Astrocyte (in vitro differentiated cells and primary cell): ENCODE data around the gene SLC16A6. TPM values are rescaled to one million over a fixed set of nuclear protein-coding genes. Genes with fewer than 3 reads are reported as not detected.

Experiments
- DNase-seq: peaks from one replicate; pipeline ENCODE4 v3.0.0-alpha.2; 2010; ENCODE audit warnings: low read depth
- FAIRE-seq: peaks from 2 replicates; lab custom pipeline; 2011; peaks lifted over from hg19 to GRCh38; lab: Jason Lieb, UNC
- H2AFZ ChIP-seq: 2 replicates; pipeline ENCODE4 v1.6.0; 2012; ENCODE audit warnings: low read depth, low read length, inconsistent platforms
- H3K27ac ChIP-seq: 2 replicates; pipeline ENCODE4 v1.5.1; 2011; ENCODE audit warnings: low read depth, low read length, inconsistent platforms
- H3K27me3 ChIP-seq: 2 replicates; pipeline ENCODE4 v1.6.0; 2011; ENCODE audit warnings: low read length, inconsistent platforms; ENCODE audit not compliant: insufficient read depth
- H3K36me3 ChIP-seq: 2 replicates; pipeline ENCODE4 v1.5.1; 2011; ENCODE audit warnings: low read length, inconsistent platforms; ENCODE audit not compliant: insufficient read depth
- H3K4me1 ChIP-seq: 2 replicates; pipeline ENCODE4 v1.5.1; 2011; ENCODE audit warnings: low read length, inconsistent platforms; ENCODE audit not compliant: insufficient read depth
- H3K4me2 ChIP-seq: 2 replicates; pipeline ENCODE4 v1.6.0; 2012; ENCODE audit warnings: low read length, inconsistent platforms
- H3K4me3 ChIP-seq: 2 replicates; pipeline ENCODE4 v1.5.1; 2011; ENCODE audit warnings: low read depth, mild to moderate bottlenecking, low read length, inconsistent platforms; ENCODE audit not compliant: insufficient read depth
- H3K79me2 ChIP-seq: 2 replicates; pipeline ENCODE4 v1.6.0; 2012; ENCODE audit warnings: mild to moderate bottlenecking, low read length, inconsistent platforms; ENCODE audit not compliant: insufficient read depth
- H3K9ac ChIP-seq: 2 replicates; pipeline ENCODE4 v1.6.0; 2012; ENCODE audit warnings: mild to moderate bottlenecking, low read length, inconsistent platforms
- H3K9me3 ChIP-seq: 2 replicates; pipeline ENCODE4 v1.5.1; 2012; ENCODE audit warnings: low read depth, mild to moderate bottlenecking, low read length, inconsistent platforms; ENCODE audit not compliant: insufficient read depth
- H4K20me1 ChIP-seq: 2 replicates; pipeline ENCODE4 v1.6.0; 2012; ENCODE audit warnings: low read length, inconsistent platforms; ENCODE audit not compliant: insufficient read depth
- H3K27ac Mint-ChIP-seq: one replicate; pipeline ENCODE4 v1.8.0; 2021; ENCODE audit warnings: mild to moderate bottlenecking, mixed read lengths; ENCODE audit not compliant: unreplicated experiment
- H3K27me3 Mint-ChIP-seq: one replicate; pipeline ENCODE4 v1.8.0; 2021; ENCODE audit warnings: low read depth, mixed read lengths; ENCODE audit not compliant: unreplicated experiment
- H3K36me3 Mint-ChIP-seq: one replicate; pipeline ENCODE4 v1.8.0; 2021; ENCODE audit warnings: low read depth, mixed read lengths; ENCODE audit not compliant: unreplicated experiment
- H3K4me1 Mint-ChIP-seq: one replicate; pipeline ENCODE4 v1.8.0; 2021; ENCODE audit warnings: low read depth, mixed read lengths; ENCODE audit not compliant: unreplicated experiment
- H3K4me3 Mint-ChIP-seq: one replicate; pipeline ENCODE4 v1.8.0; 2021; ENCODE audit warnings: mild to moderate bottlenecking, moderate library complexity, mixed read lengths; ENCODE audit not compliant: unreplicated experiment
- H3K9me3 Mint-ChIP-seq: one replicate; pipeline ENCODE4 v1.8.0; 2021; ENCODE audit warnings: mild to moderate bottlenecking, mixed read lengths; ENCODE audit not compliant: unreplicated experiment
- EZH2 ChIP-seq: IDR thresholded peaks from 2 replicates; pipeline ENCODE4 v1.6.1; 2012; ENCODE audit warnings: mild to moderate bottlenecking, low read length, inconsistent platforms; ENCODE audit not compliant: insufficient read depth
- total RNA-seq: library from RNA; stranded (reverse); gene quantifications from 2 replicates; pipeline ENCODE4 v1.2.1, GENCODE V29; 2021
- TF ChIP-seq, protein P1 (sequence below): IDR thresholded peaks from 2 replicates; pipeline ENCODE4 v1.5.1; 2011; ENCODE audit warnings: low read depth, mild to moderate bottlenecking, inconsistent platforms, low read length, moderate library complexity; ENCODE audit not compliant: insufficient read depth

SLC16A6 gene
- total RNA-seq, 1 donor from 2014 or later: 0.34 TPM

DNA sequence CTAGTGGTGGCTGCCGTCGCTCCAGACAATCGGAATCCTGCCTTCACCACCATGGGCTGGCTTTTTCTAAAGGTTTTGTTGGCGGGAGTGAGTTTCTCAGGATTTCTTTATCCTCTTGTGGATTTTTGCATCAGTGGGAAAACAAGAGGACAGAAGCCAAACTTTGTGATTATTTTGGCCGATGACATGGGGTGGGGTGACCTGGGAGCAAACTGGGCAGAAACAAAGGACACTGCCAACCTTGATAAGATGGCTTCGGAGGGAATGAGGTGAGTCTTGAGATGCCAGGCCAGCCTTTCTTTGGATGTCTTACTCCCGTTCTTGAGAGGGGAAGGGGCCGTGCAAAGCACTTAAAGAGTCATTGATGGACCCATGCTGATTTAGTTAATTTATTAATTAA lies 16.5 kb upstream of the SLC16A6 start:
- Mint-ChIP-seq H3K27me3 (peaks cover under 1% of the 10 kb centered on the region), H3K4me1 (peaks cover 4% of the 10 kb centered on the region), H3K9me3 (peaks cover 13% of the 10 kb centered on the region), H3K36me3 (peaks cover 16% of the 10 kb centered on the region), H3K4me3 (no peak overlapping the region), H3K27ac (no peak overlapping the region)
- H3K79me2 ChIP-seq: no peaks in the 10 kb centered on the region
- no peaks in the 10 kb centered on the region for H3K27me3 ChIP-seq
- H4K20me1 ChIP-seq: no peaks in the 10 kb centered on the region
- H3K4me2 ChIP-seq: no peak overlapping the region
- H3K4me1 ChIP-seq: peaks cover 5% of the 10 kb centered on the region
- no peak overlapping the region for H3K27ac ChIP-seq
- no peak for TF ChIP-seq EZH2
- TF ChIP-seq, protein P1, sequence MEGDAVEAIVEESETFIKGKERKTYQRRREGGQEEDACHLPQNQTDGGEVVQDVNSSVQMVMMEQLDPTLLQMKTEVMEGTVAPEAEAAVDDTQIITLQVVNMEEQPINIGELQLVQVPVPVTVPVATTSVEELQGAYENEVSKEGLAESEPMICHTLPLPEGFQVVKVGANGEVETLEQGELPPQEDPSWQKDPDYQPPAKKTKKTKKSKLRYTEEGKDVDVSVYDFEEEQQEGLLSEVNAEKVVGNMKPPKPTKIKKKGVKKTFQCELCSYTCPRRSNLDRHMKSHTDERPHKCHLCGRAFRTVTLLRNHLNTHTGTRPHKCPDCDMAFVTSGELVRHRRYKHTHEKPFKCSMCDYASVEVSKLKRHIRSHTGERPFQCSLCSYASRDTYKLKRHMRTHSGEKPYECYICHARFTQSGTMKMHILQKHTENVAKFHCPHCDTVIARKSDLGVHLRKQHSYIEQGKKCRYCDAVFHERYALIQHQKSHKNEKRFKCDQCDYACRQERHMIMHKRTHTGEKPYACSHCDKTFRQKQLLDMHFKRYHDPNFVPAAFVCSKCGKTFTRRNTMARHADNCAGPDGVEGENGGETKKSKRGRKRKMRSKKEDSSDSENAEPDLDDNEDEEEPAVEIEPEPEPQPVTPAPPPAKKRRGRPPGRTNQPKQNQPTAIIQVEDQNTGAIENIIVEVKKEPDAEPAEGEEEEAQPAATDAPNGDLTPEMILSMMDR: no peak
- no peaks in the 10 kb centered on the region for H3K36me3 ChIP-seq
- no peak for FAIRE-seq
- H3K9ac ChIP-seq: no peak overlapping the region
- no peak overlapping the region for H3K4me3 ChIP-seq
- DNase-seq: no peak
- H3K9me3 ChIP-seq: no peaks in the 10 kb centered on the region
- H2AFZ ChIP-seq: no peak overlapping the region

DNA sequence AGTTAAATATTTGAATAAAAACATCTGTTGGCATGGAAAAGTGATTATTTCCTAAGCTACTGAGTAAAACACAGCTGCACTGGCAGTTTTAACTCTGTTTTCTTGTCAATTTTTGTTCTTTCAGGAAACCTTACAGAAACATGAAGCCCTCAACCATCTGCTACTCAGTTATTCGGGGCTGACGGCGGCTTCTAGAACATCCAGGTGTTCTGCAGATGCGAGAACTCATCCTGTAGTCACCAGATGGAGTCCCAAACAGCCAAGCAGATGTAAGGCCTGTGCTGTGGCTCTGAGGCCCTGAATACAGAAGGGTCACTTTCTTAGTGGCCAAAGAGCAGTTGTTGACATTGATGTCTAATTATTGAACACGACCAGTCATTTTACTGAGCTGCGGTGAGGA lies 15.9 kb upstream of the SLC16A6 start:
- no peak overlapping the region for H3K4me2 ChIP-seq
- no peaks in the 10 kb centered on the region for H3K4me1 Mint-ChIP-seq
- no peaks in the 10 kb centered on the region for H4K20me1 ChIP-seq
- H3K36me3 Mint-ChIP-seq: peaks cover 14% of the 10 kb centered on the region
- no peak overlapping the region for H3K4me3 ChIP-seq
- H3K27me3 Mint-ChIP-seq: peaks cover 3% of the 10 kb centered on the region
- no peak overlapping the region for H3K27ac ChIP-seq
- H3K27me3 ChIP-seq: no peaks in the 10 kb centered on the region
- no peak overlapping the region for H3K9ac ChIP-seq
- no peaks in the 10 kb centered on the region for H3K36me3 ChIP-seq
- TF ChIP-seq, protein P1: no peak
- no peak for TF ChIP-seq EZH2
- H3K9me3 Mint-ChIP-seq: peaks cover 15% of the 10 kb centered on the region
- FAIRE-seq: no peak
- no peak for DNase-seq
- no peaks in the 10 kb centered on the region for H3K79me2 ChIP-seq
- no peak overlapping the region for H3K4me3 Mint-ChIP-seq
- H2AFZ ChIP-seq: no peak overlapping the region
- H3K9me3 ChIP-seq: no peaks in the 10 kb centered on the region
- H3K4me1 ChIP-seq: peaks cover 7% of the 10 kb centered on the region
- no peak overlapping the region for H3K27ac Mint-ChIP-seq

DNA sequence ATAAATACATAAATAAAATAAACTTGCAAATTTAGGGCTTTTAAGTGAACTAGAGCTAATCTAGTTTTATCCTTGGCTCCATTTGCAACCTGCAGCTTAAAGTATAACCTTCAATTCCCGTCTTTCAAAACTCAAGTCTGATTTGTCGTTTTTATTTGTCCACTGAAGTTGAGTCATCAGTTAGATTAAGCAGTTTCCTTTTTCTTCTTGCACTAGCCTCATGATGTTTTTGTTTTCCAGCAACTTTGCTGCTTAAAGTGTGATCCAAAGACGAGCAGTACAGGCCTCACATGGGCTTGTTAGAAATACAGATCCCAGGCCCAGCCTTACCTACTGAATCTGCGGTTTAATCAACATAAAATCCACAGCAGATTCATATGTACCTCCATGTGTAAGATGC lies 14.2 kb upstream of the SLC16A6 start:
- no peaks in the 10 kb centered on the region for H3K9me3 ChIP-seq
- Mint-ChIP-seq H3K27ac (no peak overlapping the region), H3K9me3 (peaks cover 15% of the 10 kb centered on the region), H3K4me1 (no peaks in the 10 kb centered on the region), H3K36me3 (peaks cover 14% of the 10 kb centered on the region), H3K4me3 (no peak overlapping the region), H3K27me3 (peaks cover 7% of the 10 kb centered on the region)
- H2AFZ ChIP-seq: no peak overlapping the region
- H3K27ac ChIP-seq: no peak overlapping the region
- H3K27me3 ChIP-seq: no peaks in the 10 kb centered on the region
- no peaks in the 10 kb centered on the region for H3K36me3 ChIP-seq
- FAIRE-seq (no peak), DNase-seq (no peak)
- no peaks in the 10 kb centered on the region for H3K79me2 ChIP-seq
- H3K4me2 ChIP-seq: no peak overlapping the region
- no peak overlapping the region for H3K9ac ChIP-seq
- H4K20me1 ChIP-seq: no peaks in the 10 kb centered on the region
- no peak overlapping the region for H3K4me3 ChIP-seq
- peaks cover 9% of the 10 kb centered on the region for H3K4me1 ChIP-seq
- no peak for TF ChIP-seq EZH2
